Activated CD4-positive, alpha-beta T cell treated with anti-CD3 and anti-CD28 coated beads, Interleukin-2, amount 50 U/mL, for 1 hour (primary cell): ENCODE data around the gene CERS6.

Experiments used
- DNase-seq: peaks from one replicate; pipeline ENCODE4 v3.0.0-alpha.2; 2020

Gene CERS6

DNA sequence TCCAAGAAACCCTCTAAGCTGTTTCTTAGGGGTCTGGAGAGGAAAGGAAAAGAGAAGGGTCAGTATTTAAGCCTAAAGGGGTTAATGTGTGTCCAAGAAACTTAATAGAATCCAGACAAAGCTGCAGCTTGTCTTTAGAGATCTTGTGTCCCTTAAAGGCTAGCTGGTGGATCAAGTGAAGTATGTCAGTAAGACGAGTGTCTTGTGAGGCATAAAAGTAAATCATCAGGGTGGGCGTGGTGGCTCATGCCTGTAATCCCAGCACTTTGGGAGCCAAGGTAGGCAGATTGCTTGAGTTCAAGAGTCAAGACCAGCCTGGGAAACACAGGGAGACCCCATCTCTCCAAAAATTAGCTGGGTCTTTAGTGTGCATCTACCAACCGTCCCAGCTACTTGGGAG, 47.8 kb downstream of the CERS6 start:
- no peak for DNase-seq

DNA sequence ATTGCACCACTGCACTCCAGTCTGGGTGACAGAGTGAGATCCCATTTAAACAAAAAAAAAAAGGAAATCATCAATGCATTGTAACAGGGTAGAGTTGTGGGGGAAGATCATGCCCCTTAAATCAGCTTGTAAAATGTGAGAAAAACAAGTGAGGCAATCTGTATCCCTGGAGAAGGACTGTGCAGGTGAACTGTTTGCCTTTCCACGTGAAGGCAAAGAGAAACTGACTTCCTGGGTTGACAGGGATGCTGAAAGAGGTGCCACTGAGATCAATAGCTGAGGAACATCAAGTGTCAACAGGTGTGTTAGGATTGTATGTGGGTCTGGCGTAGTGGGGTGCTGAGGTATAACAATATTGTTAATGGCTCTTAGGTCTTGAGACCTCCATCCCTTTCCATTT, 48.3 kb downstream of the CERS6 start:
- DNase-seq: no peak

DNA sequence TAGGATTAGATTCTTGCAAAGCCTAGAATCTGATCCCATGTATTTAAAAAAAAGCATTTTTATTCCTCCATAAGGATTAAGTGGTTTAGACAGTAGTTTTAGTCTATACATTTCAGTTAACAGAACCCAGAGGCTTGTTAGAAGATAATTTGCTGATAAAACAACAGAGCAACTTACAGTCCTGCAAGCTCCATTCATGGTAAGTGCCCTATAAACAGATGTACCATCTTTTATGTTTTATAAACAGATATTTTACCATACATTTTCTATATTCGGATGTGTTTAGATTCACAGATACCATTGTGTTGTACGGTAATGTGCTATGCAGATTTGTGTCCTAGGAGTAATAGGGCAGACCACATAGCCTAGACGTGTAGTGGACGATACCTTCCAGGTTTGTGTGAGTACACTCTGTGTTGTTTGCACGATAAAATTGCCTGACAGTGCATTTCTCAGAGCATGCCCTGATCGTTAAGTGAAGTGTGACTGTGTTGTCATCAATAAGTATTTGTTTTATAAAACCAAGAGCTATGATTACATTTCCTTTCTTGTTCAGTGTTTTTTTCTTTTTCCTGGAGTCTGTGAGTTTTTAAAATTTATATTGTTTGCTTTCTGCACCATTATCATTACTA, 54.2 kb downstream of the CERS6 start:
- no peak for DNase-seq

DNA sequence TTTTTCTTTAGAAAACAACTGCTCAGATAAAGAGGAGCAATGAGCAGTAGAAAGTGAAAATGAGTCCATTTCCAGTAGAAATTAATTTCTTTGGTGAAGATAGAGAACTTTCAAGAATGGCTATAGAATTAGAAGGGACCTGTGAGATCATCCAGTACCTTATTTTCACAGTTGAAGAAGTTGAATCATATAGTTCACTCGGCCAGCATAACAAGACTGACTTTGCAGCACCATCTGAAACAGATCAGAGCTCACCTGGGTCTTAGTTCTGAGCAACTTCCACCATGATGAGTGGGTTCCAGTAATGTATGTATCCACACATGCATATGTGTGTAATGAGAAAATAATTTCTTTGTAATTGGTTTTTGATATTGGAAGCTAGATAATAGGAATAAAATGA, 58.6 kb downstream of the CERS6 start:
- DNase-seq: no peak

DNA sequence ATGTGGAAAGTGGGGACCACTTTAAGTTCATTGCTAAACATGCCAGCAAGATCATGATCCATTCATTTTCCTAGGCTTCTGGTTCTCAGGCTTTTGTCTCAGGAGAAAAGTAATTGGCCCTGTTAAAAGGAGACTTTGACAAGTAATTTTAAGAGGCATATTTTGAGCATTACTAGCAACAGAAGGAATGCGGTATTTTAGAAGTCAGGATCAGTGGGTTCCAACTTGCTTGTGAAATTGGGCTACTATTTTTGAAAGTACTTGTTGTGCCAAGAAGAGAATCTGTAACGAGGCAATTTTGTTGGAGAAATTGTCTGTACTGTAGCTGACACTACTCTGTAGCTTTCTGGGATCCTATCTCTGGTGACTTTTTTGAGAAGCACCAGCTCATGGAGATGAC, 59.4 kb downstream of the CERS6 start:
- DNase-seq: no peak

DNA sequence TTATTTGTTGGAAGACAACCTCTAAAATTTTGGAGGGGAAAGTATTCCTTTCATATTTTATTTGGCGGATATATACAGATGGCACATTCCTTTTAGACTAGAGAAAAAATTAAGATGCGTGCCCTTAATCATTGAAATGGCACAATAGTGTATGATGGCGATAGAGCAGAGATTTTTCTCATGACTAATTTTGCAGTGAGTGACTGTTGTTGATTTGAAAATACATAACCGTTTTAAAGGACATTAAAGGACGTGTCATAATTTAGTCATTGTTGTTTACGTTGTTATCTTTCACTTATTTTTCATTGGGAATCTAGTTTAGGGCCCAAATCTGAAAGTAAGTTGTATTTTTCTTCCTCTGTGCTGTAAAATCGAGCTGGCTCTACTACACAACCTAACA, 61.7 kb downstream of the CERS6 start:
- no peak for DNase-seq

DNA sequence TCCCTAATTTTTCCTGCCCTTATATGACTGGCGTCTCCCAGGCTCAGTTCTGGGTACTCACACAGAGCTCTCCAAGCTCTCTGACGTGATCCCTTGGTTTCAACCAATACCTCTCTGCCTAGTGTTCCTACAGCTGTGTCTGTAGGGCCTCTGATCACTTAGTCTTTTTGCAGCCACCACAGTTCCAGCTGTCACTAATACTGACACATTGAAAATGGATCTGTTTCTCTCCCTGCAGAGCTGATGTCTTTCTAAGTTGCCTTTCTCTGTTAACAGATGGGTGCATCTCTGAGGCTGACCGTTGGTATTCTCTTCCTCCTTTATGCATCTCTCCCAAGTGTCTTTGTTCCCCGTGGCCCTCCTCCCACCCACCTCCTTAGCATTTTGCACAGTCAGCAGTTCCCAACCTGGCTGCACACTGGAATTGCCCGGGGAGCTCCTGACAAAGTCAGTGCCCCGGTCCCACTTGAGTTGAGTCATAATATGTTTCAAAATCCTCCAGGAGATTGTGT, 62.5 kb downstream of the CERS6 start:
- no peak for DNase-seq

DNA sequence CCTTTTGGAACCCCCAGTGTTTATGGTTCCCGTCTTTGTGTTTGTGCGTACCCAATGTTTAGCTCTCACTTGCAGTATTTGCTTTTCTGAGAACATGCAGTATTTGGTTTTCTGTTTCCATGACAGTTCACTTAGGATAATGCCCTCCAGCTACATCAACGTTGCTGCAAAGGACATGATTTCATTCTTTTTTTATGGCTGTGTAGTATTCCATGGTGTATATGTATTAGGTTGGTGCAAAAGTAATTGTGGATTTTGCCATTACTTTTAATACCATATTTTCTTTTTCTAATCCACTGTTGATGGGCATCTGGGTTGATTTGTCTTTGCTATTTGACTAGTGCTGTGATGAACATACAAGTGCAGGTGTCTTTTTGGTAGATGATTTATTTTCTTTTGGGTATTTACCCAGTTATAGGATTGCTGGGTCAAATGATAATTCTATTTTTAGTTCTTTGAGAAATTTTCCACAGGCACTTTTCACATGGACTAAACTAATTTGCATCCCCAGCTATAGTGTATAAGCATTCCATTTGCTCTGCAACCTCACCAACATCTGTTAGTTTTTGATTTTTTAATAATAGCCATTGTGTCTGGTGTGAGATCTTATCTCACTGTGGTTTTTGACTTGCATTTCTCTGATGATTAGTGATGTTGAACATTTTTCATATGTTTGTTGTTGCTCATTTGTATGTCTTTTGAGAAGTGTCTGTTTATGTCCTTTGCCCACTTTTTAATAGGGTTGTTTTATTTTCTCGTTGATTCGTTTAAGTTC, 63.6 kb downstream of the CERS6 start:
- no peak for DNase-seq

DNA sequence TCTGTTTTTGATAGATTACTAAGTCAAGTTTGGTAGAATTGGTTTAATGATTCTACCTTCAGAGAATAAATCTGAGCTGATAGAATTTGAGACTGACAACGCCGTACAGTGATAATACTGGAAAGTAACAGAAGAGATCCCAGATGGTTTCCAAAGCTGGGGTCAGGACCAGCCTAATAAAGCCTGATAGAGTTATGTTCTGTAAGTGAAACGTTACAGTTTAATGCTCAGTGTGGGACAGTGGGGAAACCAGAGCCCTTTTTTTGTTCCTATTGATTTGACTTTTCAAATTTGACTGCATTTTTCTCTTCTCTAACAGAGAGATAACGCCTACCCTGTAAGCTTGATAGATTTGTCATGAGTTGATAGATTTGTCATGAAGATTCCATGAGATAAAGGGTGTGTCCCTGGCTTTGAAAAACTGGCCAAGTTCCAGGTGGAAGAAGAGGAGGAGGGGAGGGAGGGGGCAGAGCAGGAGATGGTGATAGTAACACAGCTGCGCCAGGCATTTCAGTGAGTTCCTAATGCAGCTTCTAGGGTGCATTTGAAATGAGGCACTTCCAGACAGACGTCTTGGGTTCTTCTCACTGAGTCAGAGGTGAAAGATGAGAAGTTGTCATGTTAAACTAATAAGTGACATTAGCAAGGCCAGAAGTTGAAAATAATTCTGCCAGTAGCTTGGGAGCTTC, 65.1 kb downstream of the CERS6 start:
- DNase-seq: no peak

DNA sequence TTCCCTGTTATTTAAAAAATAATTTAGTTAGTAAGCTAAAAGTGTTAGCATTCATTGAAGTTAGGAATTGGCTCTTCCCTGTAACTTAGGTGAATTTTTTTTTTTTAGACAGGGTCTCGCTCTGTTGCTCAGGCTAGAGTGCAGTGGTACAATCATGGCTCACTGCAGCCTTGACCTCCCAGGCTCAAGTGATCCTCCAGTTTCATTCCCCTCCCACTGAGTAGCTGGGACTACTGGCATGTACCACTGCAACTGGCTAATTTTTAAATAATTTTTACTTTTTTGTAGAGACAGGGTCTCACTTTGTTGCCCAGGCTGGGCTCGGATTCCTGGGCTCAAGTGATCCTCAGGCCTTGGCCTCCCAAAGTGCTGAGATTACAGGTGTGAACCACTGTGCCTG, 66.4 kb downstream of the CERS6 start:
- no peak for DNase-seq

DNA sequence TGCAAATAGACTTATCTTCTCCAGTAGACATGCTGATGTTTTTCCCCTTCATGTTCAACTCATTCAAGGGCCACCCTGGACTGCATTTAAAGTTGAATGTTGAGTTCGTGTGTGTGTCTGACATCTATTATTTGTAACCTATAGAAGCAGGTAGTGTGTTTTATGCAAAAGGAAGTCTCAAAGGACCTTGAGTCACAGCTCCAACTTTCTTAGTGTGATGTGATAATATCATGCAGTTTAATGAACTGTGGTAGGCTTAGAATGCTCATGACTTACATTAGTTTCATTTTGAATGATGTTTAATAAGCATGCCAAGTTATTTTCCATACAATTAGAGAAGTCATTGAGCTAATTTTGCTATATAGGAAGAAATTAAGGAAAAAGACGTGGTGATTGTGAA, 67.9 kb downstream of the CERS6 start:
- DNase-seq: no peak

DNA sequence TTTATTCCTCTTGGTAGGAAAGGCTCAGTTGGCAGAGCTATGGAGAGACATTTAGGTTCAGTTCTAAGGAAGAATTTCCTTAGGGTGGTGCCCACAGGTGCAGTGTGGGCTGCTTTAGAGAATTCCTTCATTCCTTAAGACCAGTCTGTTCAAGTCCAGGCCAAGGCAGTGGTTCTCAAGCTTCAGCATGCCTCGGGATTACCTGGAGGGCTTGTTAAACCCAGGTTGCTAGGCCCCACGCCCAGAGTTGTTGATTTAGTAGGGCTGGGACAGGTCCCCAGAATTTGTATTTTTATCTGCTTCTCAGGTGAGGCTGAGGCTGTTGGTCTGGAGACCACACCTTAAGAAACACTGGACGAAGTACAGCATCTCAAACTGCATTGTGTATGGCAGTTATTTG, 68.9 kb downstream of the CERS6 start:
- no peak for DNase-seq

DNA sequence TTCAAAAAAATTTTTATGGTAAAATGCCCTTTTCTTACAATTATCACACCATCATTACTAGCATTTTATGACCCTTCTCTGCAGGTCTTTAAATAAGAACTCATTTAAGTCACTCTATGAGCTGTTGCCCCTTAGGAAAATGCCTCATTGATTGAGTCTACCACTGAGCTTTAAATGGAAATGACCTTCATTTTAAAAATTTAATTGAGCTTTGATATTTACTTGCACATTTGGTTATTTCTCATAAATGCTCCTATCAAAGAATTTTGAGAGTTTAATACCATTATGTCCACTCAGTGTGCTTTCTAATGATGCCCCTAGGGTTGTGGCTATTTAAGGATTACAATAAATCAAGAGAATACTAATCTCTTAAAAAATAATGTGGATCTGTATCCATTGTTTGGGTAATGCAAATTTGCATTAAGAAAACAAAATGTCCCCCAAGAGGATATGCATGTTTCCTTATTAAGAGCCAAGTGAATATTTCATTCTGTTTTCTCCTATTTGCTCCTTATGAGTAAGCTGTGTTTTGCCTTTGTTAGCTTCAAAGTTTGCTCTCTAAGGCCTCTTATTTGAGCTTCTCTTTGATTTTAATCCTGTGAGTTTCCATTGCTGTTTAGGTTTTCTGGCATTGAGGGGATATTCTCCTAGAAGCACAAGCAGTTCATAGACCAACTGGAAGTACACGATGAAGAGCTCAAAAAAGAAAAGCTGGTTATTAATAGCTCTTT, 69.8 kb downstream of the CERS6 start:
- DNase-seq: no peak

DNA sequence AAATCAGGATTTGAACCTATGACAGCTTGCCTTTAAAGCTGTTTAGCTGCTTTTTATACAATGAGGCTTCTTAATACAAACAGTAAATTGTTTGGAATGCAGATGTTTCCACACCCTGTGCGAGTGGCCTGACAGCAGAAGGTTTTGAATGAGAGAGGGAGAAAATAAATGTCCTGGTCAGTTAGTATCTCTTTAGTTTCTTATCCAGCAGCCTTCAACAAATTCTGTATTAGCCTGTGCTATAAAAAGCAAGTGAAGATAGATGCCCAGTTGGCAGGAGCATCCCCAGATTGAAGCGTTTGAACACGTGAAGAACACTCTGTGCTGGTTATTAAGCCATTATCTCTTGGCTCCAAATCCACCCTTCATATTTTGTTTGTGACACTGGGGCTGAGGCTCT, 70.6 kb downstream of the CERS6 start:
- no peak for DNase-seq

DNA sequence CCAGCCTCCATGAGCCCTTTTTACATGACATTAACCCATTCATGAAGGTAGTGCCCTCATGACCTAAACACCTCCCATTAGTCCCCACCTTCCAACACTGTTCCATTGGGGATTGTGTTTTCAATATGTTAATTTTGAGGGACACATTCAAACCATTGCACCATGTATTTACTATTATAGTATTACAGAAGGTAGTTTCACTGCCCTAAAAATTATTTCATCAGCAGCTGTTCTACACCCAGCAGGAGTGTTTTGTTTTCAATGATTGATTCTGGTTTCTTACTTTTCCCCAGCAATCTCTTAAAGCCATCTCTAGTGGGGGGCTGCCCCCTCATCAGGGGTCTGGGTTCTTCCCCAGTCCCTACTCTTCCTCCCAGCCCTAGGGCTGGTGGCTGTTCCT, 71.9 kb downstream of the CERS6 start:
- no peak for DNase-seq

DNA sequence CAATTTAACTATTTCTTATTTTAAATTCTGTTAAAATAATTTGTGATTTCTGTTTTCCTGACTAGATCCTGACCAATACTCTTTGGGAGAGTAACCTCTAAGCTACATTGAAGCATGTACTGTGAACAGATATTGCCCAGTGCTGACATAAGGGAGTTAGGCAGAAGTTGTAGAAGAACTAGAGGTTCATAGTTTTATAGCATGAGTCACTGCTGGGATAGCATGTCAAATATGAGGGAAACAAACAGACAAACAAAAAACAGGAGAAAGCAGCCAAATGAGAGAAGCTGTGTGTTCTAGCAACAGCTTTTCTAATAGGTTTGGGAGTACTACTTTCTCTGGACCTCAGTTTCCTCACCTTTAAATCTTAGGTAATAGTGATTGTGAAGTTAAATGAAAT, 72.4 kb downstream of the CERS6 start:
- no peak for DNase-seq

DNA sequence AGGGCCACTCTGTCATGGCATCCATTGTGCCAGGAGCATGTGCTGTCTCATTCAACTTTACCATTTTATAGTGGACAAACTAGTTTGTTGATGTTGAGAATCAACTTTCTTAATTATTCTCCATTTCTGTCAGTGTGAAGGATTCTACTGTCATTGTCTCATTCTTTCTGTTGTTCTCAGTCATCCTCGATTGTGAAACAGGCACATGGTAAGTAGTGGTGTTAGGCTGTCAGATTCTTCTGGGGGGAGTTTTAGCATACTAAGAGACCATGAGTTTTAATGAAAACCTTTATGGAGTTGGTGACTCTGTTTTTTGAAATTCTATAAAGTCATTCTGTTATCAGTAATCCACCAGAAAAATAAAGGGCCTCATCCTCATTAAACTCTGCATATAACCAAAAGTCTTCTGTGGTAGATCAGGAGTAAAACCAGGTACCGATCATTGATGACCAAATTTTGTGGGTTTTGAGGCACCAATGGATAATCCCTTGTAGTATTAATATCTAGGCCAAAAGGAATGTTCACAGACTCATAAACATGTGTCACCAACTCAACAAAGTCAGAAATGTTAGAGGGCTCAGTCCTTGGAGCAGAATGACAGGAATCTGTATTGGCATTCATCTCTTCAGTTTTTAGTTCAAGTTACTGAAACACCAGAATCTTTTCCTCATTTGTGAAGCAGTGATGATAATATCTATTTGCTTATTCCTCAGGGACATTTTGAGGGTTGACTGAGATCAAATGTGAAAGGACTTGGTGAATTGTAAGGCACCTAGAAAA, 73.2 kb downstream of the CERS6 start:
- no peak for DNase-seq

DNA sequence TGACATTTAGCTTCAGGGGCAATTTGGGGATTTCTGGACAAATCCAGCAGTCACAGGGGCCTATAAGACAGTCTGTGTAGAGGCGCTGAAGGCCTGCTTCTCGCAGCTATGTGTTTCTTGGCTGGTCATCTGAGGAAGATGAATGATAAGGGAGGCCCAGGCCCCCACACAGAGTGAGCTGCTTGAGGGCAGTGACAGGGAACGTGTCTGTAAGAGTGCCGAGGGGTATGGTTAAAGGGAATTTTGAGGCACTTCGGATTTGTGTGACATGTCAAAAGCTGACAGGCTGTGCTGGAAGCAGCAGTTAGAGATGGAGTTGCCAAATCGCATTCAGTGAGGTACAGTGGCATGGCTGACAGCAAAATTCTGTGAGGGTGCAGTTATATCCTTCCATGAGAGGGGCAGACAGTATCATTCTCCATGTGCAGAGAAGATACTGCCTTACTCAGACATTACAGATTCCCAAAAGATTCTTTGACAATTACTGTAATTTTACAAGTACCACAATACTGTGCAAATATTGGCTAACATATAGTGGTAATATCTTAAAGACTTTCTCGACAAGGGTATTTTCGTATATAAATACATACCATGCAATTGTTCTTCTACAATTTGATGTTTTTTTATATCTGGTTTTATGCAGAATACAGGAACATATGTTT, 74.0 kb downstream of the CERS6 start:
- no peak for DNase-seq

DNA sequence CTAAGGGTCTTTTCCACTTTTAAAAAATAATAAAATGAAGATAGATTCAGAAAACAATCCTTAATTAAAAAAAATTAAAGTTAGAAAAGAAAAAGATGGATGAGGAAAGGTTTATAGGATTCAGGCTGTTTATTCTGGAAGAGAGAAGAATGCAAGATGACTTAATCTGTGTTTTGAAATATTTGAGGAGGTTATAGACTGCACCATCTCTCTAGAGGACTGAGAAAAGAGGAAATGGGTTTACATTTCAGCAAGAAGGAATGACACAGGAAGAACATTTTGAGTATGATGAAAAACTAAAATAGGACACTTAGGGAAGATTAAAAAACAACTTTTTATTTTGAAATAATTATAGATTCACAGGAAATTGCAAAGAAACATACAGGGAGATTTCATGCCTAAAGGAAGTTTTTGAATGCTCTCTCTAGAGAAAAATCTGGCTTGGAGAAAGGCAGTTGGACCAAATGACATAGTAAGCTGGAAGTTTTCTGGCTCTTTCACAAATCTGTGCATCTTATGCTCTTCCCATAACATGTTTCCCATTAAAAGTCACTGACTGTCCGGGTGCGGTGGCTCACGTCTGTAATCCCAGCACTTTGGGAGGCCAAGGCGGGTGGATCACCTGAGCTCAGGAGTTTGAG, 75.0 kb downstream of the CERS6 start:
- no peak for DNase-seq

DNA sequence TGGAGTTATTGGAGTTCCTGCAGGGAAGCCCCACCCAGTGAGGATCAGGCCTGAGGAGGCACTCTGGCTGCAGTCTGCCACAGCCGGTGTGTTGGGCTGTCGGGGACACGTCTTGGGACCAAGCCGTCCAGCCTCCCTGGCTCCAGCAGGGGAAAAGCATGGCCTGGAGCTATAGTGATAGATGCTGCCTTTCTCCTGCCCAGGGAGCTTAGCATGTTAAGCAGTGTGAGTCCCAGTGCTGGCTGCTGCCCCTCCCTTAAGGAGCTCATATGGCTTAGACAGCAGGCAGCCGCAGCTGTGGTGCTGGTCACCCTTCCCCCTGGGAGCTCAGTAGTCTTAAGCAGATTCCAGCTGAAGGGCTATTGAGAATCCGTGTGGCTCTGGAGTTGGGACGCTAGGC, 78.9 kb downstream of the CERS6 start:
- DNase-seq: no peak

DNA sequence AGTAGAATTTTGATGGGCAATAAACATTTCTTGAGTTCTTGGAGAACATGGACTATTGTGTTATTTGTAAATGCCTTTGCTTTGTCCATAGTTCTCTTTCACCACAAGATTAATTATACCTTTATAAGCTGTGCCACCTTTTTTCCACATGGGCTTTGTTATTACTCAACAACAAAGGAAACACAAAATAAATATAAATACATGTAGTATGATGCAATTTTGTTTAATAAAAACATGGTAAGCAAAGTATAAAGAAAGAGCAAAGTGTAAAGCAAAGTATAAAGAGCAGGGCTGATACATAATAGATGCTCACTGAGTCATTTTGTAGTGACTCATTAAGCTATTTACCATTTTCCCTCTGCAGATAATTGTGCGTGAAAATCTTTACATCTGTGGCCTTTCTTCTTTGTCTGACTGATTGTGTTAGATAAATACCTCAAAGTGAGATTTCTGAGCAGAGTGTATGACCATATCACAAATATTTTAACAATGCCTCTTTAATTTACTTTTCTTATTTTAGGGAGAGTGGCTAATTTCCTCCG, 80.9 kb downstream of the CERS6 start:
- DNase-seq: no peak
